Germinal center (tissue), 1 donor: ENCODE results near the gene FKBP15.
"Not testable (repeated sequence)": the region's sequence is repeated elsewhere in the genome, so short reads cannot be mapped to it uniquely, and the experiment has no call there.

Source experiments
- DNase-seq: peaks from one replicate; pipeline ENCODE4 v3.0.0; 2012; ENCODE audit warnings: mixed read lengths, low spot score

The FKBP15 gene

GRCh38 chr9:113143432-113144227 lies 77.4 kb downstream of the FKBP15 start:
- no peak for DNase-seq

- DNase-seq = not testable (repeated sequence)
Observed at GRCh38 chr9:113140896-113141295, 80.2 kb downstream of the FKBP15 start.

DNA sequence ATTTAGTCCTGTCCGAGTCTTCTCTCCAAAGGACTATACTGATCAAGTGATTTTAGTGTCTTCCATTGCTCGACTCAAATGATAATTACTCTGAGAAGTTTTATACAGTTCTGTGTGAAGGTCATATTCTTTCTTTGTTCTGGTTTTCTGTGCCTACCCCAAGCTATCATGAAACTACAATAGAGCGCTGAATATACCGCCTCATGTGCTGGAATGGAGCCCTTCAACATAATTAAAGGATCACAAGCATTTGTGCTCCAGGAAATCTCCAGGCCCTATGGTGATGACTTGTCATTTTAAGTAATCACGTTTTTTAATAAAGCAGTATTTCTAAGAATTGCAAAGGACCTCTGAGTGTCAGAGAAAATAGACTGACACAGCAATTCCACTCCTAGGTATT lies 81.1 kb downstream of the FKBP15 start:
- no peak for DNase-seq

GRCh38 chr9:113139225-113139829 lies 81.8 kb downstream of the FKBP15 start:
- no peak for DNase-seq

DNA sequence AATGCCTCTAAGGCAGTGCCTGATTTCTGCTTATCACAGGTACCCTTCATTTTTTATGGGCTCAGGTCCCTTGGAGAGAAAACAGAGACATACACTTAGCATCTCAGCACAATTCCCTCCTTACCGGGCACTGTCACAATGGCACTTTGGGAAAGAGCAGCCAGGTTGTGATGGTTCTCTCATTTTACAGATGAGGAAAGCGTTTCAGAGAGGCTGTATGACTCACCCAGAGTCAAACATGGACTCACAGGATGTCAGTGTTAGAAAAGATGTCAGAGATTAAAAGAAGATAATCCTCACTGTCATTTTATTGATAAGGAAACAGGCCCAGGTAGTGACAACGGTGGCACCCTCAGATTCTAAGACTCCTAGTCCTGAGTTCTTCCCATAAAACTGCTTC lies 82.3 kb downstream of the FKBP15 start:
- no peak for DNase-seq

GRCh38 chr9:113137196-113138168 lies 83.6 kb downstream of the FKBP15 start:
- no peak for DNase-seq

- DNase-seq = no peak
Observed at GRCh38 chr9:113131689-113132151, 89.4 kb downstream of the FKBP15 start.

DNA sequence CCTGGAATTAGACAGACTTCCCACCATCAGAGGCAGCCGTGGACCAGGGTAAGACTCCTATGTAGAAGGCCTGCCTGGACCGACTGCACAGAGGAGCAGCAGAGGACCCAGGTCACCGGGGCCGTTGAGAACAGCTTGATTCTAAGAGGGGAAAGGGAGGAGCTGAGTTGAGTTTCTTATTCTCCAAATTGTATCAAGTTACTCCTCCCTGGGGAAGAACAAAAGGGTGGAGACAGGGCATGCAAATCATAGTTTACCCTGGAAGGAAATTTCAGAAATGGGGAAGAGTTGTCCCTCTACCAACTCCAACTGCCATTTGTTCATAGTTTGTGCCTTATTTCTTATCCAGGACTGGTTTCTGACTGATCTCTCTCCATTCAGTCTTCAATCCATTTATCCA lies 91.2 kb downstream of the FKBP15 start:
- no peak for DNase-seq

DNA sequence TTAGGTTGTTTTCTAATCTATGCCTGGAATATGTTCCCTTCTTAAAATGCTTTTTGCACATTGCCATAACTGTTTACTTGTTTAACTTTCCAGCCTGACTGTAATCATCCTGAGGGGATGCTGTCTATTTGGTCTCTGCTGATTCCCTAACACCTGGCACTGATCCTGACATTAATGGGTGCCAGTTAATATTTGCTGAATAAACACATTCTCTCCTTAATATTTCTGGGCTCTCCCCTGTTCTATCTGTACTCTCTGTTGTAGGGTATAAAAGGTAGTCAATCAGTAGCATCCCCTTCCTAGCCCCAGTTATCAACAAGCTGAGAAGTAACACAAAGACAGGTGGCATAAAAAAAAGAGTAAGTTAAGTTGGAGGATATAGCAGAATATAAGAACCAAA lies 91.6 kb downstream of the FKBP15 start:
- DNase-seq = no peak

GRCh38 chr9:113125386-113126035 lies 95.6 kb downstream of the FKBP15 start:
- no peak for DNase-seq

GRCh38 chr9:113118829-113119228 lies 102.2 kb downstream of the FKBP15 start:
- DNase-seq = not testable (repeated sequence)
